H1 (cell line): ENCODE measurements around the gene HLX. TPM values are rescaled to one million over a fixed set of nuclear protein-coding genes. Genes with fewer than 3 reads are reported as not detected.

Experiments
- CREB1 ChIP-seq: IDR thresholded peaks from 2 replicates; pipeline ENCODE4 v1.6.1; 2012; ENCODE audit warnings: inconsistent platforms
- GABPA ChIP-seq: IDR thresholded peaks from 2 replicates; pipeline ENCODE4 v1.6.1; 2011; ENCODE audit warnings: mild to moderate bottlenecking, low read length, moderate library complexity, borderline replicate concordance; ENCODE audit not compliant: insufficient read depth
- HDAC6 ChIP-seq: IDR thresholded peaks from one replicate; pipeline ENCODE4 v1.7.1; 2012; ENCODE audit warnings: low read depth, mild to moderate bottlenecking, inconsistent platforms, low read length, moderate library complexity
- JUND ChIP-seq: IDR thresholded peaks from 2 replicates; pipeline ENCODE4 v1.6.1; 2011; ENCODE audit warnings: mild to moderate bottlenecking, improper control_type of control experiment, low read length
- KDM5A ChIP-seq: fragments of 200-600 bp; IDR thresholded peaks from 2 replicates; pipeline ENCODE4 v1.7.1; 2012; ENCODE audit warnings: mild to moderate bottlenecking, low read length, inconsistent platforms, mixed read lengths
- polyA plus RNA-seq, 7 experiments: library from polyadenylated mRNA; depleted of rRNA in 3 of 7; stranded (reverse) in 5 of 7; unstranded in 2 of 7; fragments of >200 nt in 5 of 7; fragments of 200-250 nt in 2 of 7; gene quantifications; 1 replicate in 5 of 7; 2 replicates in 1 of 7; 4 replicates in 1 of 7; pipeline versions ENCODE4 v1.2.1 to v1.2.3, GENCODE V29; 2011 to 2013; ENCODE audit warnings: missing spikeins in 2 of 7, mixed read lengths in 2 of 7
- total RNA-seq: library from RNA; stranded (reverse); fragmentation: NEBNext Ultra II Directional; extraction: Animal tissue kit (Norgen Biotek cat#: 25700); gene quantifications from 2 replicates; pipeline ENCODE4 v1.2.1, GENCODE V29; 2021
- TF ChIP-seq, protein P1 (sequence below): fragments of 300-600 bp; sonication (generic); IDR thresholded peaks from 2 replicates; pipeline ENCODE4 v1.7.1; 2012; ENCODE audit warnings: low read length, moderate library complexity, mild to moderate bottlenecking, inconsistent platforms; ENCODE audit not compliant: insufficient replicate concordance

The HLX gene
- total and polyA plus RNA-seq, 2 of the 8 experiments (the other 6 are each of a cell fraction or from before 2014, with no cell fraction given): 0.11 to 0.30 TPM

DNA sequence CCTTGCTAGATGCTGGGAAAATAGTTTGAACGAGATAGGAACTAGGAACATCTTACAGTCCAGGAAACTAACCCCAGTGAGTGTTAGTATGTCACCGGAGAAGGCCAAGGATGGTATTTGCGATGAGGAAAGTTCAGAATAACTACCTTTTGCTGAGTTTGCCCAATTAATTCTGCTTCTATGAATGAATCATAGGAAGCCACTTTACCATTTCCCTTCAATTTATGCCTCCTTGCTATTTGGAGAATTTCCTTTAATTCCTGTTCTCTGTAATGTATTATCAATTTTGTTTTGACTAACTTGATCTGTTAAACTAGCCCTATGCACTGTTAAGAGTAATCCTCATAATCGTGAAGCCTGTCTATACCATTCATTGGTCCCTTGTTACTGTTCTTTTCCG lies 40.7 kb upstream of the HLX start (continued):
- TF ChIP-seq, protein P1, sequence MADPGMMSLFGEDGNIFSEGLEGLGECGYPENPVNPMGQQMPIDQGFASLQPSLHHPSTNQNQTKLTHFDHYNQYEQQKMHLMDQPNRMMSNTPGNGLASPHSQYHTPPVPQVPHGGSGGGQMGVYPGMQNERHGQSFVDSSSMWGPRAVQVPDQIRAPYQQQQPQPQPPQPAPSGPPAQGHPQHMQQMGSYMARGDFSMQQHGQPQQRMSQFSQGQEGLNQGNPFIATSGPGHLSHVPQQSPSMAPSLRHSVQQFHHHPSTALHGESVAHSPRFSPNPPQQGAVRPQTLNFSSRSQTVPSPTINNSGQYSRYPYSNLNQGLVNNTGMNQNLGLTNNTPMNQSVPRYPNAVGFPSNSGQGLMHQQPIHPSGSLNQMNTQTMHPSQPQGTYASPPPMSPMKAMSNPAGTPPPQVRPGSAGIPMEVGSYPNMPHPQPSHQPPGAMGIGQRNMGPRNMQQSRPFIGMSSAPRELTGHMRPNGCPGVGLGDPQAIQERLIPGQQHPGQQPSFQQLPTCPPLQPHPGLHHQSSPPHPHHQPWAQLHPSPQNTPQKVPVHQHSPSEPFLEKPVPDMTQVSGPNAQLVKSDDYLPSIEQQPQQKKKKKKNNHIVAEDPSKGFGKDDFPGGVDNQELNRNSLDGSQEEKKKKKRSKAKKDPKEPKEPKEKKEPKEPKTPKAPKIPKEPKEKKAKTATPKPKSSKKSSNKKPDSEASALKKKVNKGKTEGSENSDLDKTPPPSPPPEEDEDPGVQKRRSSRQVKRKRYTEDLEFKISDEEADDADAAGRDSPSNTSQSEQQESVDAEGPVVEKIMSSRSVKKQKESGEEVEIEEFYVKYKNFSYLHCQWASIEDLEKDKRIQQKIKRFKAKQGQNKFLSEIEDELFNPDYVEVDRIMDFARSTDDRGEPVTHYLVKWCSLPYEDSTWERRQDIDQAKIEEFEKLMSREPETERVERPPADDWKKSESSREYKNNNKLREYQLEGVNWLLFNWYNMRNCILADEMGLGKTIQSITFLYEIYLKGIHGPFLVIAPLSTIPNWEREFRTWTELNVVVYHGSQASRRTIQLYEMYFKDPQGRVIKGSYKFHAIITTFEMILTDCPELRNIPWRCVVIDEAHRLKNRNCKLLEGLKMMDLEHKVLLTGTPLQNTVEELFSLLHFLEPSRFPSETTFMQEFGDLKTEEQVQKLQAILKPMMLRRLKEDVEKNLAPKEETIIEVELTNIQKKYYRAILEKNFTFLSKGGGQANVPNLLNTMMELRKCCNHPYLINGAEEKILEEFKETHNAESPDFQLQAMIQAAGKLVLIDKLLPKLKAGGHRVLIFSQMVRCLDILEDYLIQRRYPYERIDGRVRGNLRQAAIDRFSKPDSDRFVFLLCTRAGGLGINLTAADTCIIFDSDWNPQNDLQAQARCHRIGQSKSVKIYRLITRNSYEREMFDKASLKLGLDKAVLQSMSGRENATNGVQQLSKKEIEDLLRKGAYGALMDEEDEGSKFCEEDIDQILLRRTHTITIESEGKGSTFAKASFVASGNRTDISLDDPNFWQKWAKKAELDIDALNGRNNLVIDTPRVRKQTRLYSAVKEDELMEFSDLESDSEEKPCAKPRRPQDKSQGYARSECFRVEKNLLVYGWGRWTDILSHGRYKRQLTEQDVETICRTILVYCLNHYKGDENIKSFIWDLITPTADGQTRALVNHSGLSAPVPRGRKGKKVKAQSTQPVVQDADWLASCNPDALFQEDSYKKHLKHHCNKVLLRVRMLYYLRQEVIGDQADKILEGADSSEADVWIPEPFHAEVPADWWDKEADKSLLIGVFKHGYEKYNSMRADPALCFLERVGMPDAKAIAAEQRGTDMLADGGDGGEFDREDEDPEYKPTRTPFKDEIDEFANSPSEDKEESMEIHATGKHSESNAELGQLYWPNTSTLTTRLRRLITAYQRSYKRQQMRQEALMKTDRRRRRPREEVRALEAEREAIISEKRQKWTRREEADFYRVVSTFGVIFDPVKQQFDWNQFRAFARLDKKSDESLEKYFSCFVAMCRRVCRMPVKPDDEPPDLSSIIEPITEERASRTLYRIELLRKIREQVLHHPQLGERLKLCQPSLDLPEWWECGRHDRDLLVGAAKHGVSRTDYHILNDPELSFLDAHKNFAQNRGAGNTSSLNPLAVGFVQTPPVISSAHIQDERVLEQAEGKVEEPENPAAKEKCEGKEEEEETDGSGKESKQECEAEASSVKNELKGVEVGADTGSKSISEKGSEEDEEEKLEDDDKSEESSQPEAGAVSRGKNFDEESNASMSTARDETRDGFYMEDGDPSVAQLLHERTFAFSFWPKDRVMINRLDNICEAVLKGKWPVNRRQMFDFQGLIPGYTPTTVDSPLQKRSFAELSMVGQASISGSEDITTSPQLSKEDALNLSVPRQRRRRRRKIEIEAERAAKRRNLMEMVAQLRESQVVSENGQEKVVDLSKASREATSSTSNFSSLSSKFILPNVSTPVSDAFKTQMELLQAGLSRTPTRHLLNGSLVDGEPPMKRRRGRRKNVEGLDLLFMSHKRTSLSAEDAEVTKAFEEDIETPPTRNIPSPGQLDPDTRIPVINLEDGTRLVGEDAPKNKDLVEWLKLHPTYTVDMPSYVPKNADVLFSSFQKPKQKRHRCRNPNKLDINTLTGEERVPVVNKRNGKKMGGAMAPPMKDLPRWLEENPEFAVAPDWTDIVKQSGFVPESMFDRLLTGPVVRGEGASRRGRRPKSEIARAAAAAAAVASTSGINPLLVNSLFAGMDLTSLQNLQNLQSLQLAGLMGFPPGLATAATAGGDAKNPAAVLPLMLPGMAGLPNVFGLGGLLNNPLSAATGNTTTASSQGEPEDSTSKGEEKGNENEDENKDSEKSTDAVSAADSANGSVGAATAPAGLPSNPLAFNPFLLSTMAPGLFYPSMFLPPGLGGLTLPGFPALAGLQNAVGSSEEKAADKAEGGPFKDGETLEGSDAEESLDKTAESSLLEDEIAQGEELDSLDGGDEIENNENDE: no peak
- TF ChIP-seq HDAC6 (no peak), JUND (no peak), CREB1 (no peak), GABPA (no peak), KDM5A (no peak)
